Activated CD8-positive, alpha-beta T cell treated with anti-CD3 and anti-CD28 coated beads for 36 hours (primary cell): ENCODE results near the gene ICAM3. TPM values are rescaled to one million over a fixed set of nuclear protein-coding genes. Genes with fewer than 3 reads are reported as not detected.
A peak's percentile ranks its signal among the peaks of the same experiment; 100 is the strongest.
"Not testable (repeated sequence)": the region's sequence is repeated elsewhere in the genome, so short reads cannot be mapped to it uniquely, and the experiment has no call there.

ENCODE experiments used
- ATAC-seq: fragments of 200-7000 bp; cut with Tn5 transposase; one replicate; pipeline ENCODE4 v1.10.0; 2021; ENCODE audit warnings: mild to moderate bottlenecking, moderate library complexity
- CTCF ChIA-PET: fragments of 350-600 bp; sonication (Branson Sonifier 250); formaldehyde crosslinking; loops from one replicate; lab custom pipeline; 2021; ENCODE audit warnings: antibody characterized with exemption; lab: Charles Lee
- POLR2A ChIA-PET: fragments of 350-600 bp; sonication (Branson Sonifier 250); formaldehyde crosslinking; loops from one replicate; lab custom pipeline; 2021; ENCODE audit warnings: antibody characterized with exemption; lab: Charles Lee
- DNase-seq: peaks from one replicate; pipeline ENCODE4 v3.0.0-alpha.2; 2020
- H3K27ac Mint-ChIP-seq: one replicate; pipeline ENCODE4 v1.8.0; 2021; ENCODE audit warnings: mild to moderate bottlenecking, mixed read lengths
- H3K27me3 Mint-ChIP-seq: one replicate; pipeline ENCODE4 v1.8.0; 2021; ENCODE audit warnings: mixed read lengths
- H3K36me3 Mint-ChIP-seq: one replicate; pipeline ENCODE4 v1.8.0; 2021; ENCODE audit warnings: low read depth, mixed read lengths
- H3K4me1 Mint-ChIP-seq: one replicate; pipeline ENCODE4 v1.8.0; 2021; ENCODE audit warnings: low read depth, mixed read lengths
- H3K4me3 Mint-ChIP-seq: one replicate; pipeline ENCODE4 v1.8.0; 2021; ENCODE audit warnings: mild to moderate bottlenecking, moderate library complexity, mixed read lengths
- H3K9me3 Mint-ChIP-seq: one replicate; pipeline ENCODE4 v1.8.0; 2021; ENCODE audit warnings: mixed read lengths
- intact Hi-C: fragments of 100-400 bp; cut with micrococcal nuclease; formaldehyde crosslinking; loops from one replicate; pipeline ENCODE4 v1.10.0; 2022
- total RNA-seq, 2 experiments: library from RNA; stranded (reverse); gene quantifications; one replicate each; pipeline ENCODE4 v1.2.3, GENCODE V29; 2021
- TF ChIP-seq, protein P1 (sequence below): fragments of 200-600 bp; IDR thresholded peaks from one replicate; pipeline ENCODE4 v1.8.0; 2022; ENCODE audit warnings: antibody characterized with exemption, mild to moderate bottlenecking

Gene ICAM3
- total RNA-seq, 2 experiments from 2014 or later: 106 to 107 TPM

- TF ChIP-seq, protein P1, sequence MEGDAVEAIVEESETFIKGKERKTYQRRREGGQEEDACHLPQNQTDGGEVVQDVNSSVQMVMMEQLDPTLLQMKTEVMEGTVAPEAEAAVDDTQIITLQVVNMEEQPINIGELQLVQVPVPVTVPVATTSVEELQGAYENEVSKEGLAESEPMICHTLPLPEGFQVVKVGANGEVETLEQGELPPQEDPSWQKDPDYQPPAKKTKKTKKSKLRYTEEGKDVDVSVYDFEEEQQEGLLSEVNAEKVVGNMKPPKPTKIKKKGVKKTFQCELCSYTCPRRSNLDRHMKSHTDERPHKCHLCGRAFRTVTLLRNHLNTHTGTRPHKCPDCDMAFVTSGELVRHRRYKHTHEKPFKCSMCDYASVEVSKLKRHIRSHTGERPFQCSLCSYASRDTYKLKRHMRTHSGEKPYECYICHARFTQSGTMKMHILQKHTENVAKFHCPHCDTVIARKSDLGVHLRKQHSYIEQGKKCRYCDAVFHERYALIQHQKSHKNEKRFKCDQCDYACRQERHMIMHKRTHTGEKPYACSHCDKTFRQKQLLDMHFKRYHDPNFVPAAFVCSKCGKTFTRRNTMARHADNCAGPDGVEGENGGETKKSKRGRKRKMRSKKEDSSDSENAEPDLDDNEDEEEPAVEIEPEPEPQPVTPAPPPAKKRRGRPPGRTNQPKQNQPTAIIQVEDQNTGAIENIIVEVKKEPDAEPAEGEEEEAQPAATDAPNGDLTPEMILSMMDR: no peak
- peaks cover 6% of the 10 kb centered on the region for H3K36me3 Mint-ChIP-seq
- intact Hi-C loops: loop anchor here (10.0 kb wide), 1 partner anchor 45 kb away; the partner anchor contains the start of gene TYK2
- DNase-seq (no peak), ATAC-seq (no peak)
- H3K4me3 Mint-ChIP-seq: peak overlapping the region; percentile 96
- peaks cover 35% of the 10 kb centered on the region for H3K4me1 Mint-ChIP-seq
- POLR2A ChIA-PET: no interaction called here
- no peaks in the 10 kb centered on the region for H3K27me3 Mint-ChIP-seq
- H3K9me3 Mint-ChIP-seq: no peaks in the 10 kb centered on the region
- peak overlapping the region; percentile 95 for H3K27ac Mint-ChIP-seq
- CTCF ChIA-PET: interaction anchor here (0.9 to 1.5 kb wide), 4 partner anchors 50 to 138 kb away, joined by 3 to 4 read pairs (median 3); partner anchors contain the start of gene ICAM5
Measured at GRCh38 chr19:10339977-10340376, 553 bp upstream of the ICAM3 start.

DNA sequence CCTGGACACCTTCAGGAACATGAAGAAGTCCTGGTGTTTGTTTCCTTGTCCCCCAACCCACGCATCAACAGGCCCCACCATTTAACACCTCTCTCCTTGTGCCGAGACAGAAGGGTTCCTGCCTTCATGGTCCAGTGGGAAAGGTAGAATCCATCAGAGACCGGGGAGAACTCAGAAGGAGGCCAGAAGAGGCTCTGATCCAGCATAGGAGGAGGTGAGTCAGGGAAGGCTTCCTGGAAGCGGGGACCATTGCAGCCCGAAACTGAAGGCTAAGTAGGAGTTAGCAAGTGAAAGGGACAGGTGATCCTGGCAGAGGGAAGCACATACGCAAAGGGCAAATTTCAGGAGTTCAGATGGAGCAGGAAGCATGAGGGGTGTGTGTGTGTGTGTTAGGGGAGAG is 484 bp downstream of the ICAM3 start:
- Mint-ChIP-seq H3K9me3 (no peaks in the 10 kb centered on the region), H3K27ac (peak overlapping the region; percentile 95), H3K36me3 (peaks cover 13% of the 10 kb centered on the region), H3K27me3 (no peaks in the 10 kb centered on the region), H3K4me3 (peak overlapping the region; percentile 96), H3K4me1 (peaks cover 43% of the 10 kb centered on the region)
- intact Hi-C loops: loop anchor here (10.0 kb wide), 1 partner anchor 46 kb away; the partner anchor contains the start of gene TYK2
- ATAC-seq (peak; percentile 12), DNase-seq (peak; percentile 22)
- TF ChIP-seq, protein P1: no peak
- POLR2A ChIA-PET: no interaction called here
- CTCF ChIA-PET: interaction anchor here (1.6 kb wide), 1 partner anchor 50 kb away, joined by 5 read pairs; the partner anchor contains the start of gene ICAM5

- ChIA-PET POLR2A (interaction anchor here (0.7 kb wide), 2 partner anchors 20 to 201 kb away, joined by 3 read pairs; no protein-coding TSS in a partner anchor), CTCF (interaction anchor here (1.0 kb wide), 1 partner anchor 12 kb away, joined by 3 read pairs; no protein-coding TSS in a partner anchor)
- not testable (repeated sequence) for H3K4me3 Mint-ChIP-seq, ATAC-seq, DNase-seq, H3K27me3 Mint-ChIP-seq, H3K9me3 Mint-ChIP-seq
- H3K4me1 Mint-ChIP-seq: peaks cover 56% of the 10 kb centered on the region
- H3K27ac Mint-ChIP-seq: peak overlapping the region; percentile 34
- H3K36me3 Mint-ChIP-seq: peaks cover 32% of the 10 kb centered on the region
- intact Hi-C loops: loop anchor here (10.0 kb wide), 1 partner anchor 48 kb away; the partner anchor contains the start of gene TYK2
Measured at GRCh38 chr19:10336725-10337124, 2.7 kb downstream of the ICAM3 start.

DNA sequence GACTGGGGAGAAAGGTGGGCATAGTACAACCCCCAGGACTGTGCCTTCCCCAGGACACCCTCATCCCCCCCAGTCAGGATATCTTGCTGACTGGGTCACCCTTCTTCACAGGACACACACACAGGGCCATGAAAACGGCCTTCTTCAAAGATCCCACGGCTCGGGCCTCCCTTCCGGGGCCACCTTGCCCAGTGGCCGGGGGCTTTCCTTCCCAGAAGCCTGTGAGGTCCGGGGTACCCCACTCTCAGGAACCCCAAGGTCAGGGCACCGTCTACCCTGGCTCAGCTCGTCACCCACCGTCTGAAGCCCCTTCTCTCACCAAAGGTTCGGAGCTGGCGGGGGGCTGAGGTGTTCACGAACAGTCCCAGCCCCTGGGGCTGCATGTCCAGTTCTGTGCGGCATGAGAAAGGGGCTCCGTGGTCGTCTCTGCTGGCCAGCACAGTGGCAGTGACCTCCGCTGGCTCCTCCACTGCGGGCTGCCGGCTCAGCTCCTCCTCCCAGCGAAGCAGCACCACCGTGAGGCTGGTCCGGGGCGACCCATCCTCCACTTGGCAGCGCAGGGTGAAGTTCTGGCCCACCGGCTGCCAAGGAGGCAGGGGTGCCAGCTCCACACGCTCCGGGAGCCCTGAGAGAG is 4.0 kb downstream of the ICAM3 start:
- ChIA-PET CTCF (interaction anchor here (1.3 kb wide), 1 partner anchor 77 kb away, joined by 3 read pairs; no protein-coding TSS in a partner anchor), POLR2A (interaction anchor here (0.7 kb wide), 1 partner anchor 26 kb away, joined by 3 read pairs; no protein-coding TSS in a partner anchor)
- H3K27me3 Mint-ChIP-seq: no peaks in the 10 kb centered on the region
- ATAC-seq (no peak), DNase-seq (no peak)
- no peak overlapping the region for H3K4me3 Mint-ChIP-seq
- H3K27ac Mint-ChIP-seq: no peak overlapping the region
- H3K9me3 Mint-ChIP-seq: no peaks in the 10 kb centered on the region
- TF ChIP-seq, protein P1: no peak
- H3K4me1 Mint-ChIP-seq: peaks cover 53% of the 10 kb centered on the region
- H3K36me3 Mint-ChIP-seq: peaks cover 34% of the 10 kb centered on the region
- intact Hi-C loops: loop anchor here (10.0 kb wide), 1 partner anchor 49 kb away; the partner anchor contains the start of gene TYK2

- ATAC-seq (no peak), DNase-seq (peak; percentile 69)
- TF ChIP-seq, protein P1: no peak
- Mint-ChIP-seq H3K4me3 (peak overlapping the region; percentile 97), H3K36me3 (peaks cover 40% of the 10 kb centered on the region), H3K27ac (no peak overlapping the region), H3K9me3 (no peaks in the 10 kb centered on the region), H3K27me3 (no peaks in the 10 kb centered on the region), H3K4me1 (peaks cover 51% of the 10 kb centered on the region)
- POLR2A ChIA-PET: interaction anchor here (0.6 to 3.5 kb wide), 7 partner anchors 10 to 76 kb away, joined by 3 to 30 read pairs (median 4); partner anchors contain the start of genes FDX2 and ICAM1
- intact Hi-C loops: loop anchor here (10.0 kb wide), 1 partner anchor 50 kb away; the partner anchor contains the start of gene TYK2
- CTCF ChIA-PET: interaction anchor here (1.1 to 2.4 kb wide), 4 partner anchors 10 to 106 kb away, joined by 3 to 9 read pairs (median 5); no protein-coding TSS in a partner anchor
Measured at GRCh38 chr19:10334588-10335351, 4.7 kb downstream of the ICAM3 start.
